H9 (cell line): Measurements from ENCODE around the gene TMEM26. TPM values are rescaled to one million over a fixed set of nuclear protein-coding genes. Genes with fewer than 3 reads are reported as not detected.

Experiments used
- DNase-seq: peaks from one replicate; pipeline ENCODE4 v3.0.0-alpha.2; 2017
- H2AFZ ChIP-seq: one replicate; pipeline ENCODE4 v1.6.1; 2013; ENCODE audit warnings: mild to moderate bottlenecking, low read length, control low read depth, moderate library complexity
- H2AK5ac ChIP-seq: 2 replicates; pipeline ENCODE4 v1.6.1; 2013; ENCODE audit warnings: low read length, control low read depth, mixed read lengths; ENCODE audit not compliant: insufficient read length
- H2BK120ac ChIP-seq: one replicate; pipeline ENCODE4 v1.6.1; 2013; ENCODE audit warnings: low read depth, mild to moderate bottlenecking, low read length, control low read depth, inconsistent platforms; ENCODE audit not compliant: poor library complexity, severe bottlenecking
- H2BK12ac ChIP-seq: 2 replicates; pipeline ENCODE4 v1.6.1; 2013; ENCODE audit warnings: low read length, control low read depth, mixed read lengths, low read depth; ENCODE audit not compliant: insufficient read length
- H2BK15ac ChIP-seq: 2 replicates; pipeline ENCODE4 v1.6.1; 2013; ENCODE audit warnings: low read depth, low read length, control low read depth
- H2BK20ac ChIP-seq: one replicate; pipeline ENCODE4 v1.6.1; 2013; ENCODE audit warnings: low read depth, mild to moderate bottlenecking, low read length, control low read depth, inconsistent platforms; ENCODE audit not compliant: poor library complexity, severe bottlenecking
- H2BK5ac ChIP-seq: 2 replicates; pipeline ENCODE4 v1.6.1; 2013; ENCODE audit warnings: low read length, control low read depth, mixed read lengths; ENCODE audit not compliant: insufficient read length
- H3K14ac ChIP-seq: 2 replicates; pipeline ENCODE4 v1.6.1; 2013; ENCODE audit warnings: low read length, control low read depth; ENCODE audit not compliant: insufficient read depth
- H3K18ac ChIP-seq: 2 replicates; pipeline ENCODE4 v1.6.1; 2013; ENCODE audit warnings: low read depth, mild to moderate bottlenecking, mixed read lengths, low read length, control low read depth; ENCODE audit not compliant: insufficient read length
- H3K23ac ChIP-seq: 2 replicates; pipeline ENCODE4 v1.6.1; 2013; ENCODE audit warnings: low read length, control low read depth, mixed read lengths, low read depth; ENCODE audit not compliant: insufficient read length
- H3K23me2 ChIP-seq: 2 replicates; pipeline ENCODE4 v1.6.1; 2013; ENCODE audit warnings: low read depth, mild to moderate bottlenecking, mixed read lengths, low read length, control low read depth; ENCODE audit not compliant: insufficient read length, poor library complexity, severe bottlenecking
- H3K27ac ChIP-seq: 2 replicates; pipeline ENCODE4 v1.5.1; 2013; ENCODE audit warnings: low read length, control low read depth, mixed read lengths, low read depth; ENCODE audit not compliant: insufficient read length
- H3K27me3 ChIP-seq: 2 replicates; pipeline ENCODE4 v1.6.1; 2013; ENCODE audit warnings: low read length, control low read depth, inconsistent platforms; ENCODE audit not compliant: insufficient read depth
- H3K4ac ChIP-seq: 2 replicates; pipeline ENCODE4 v1.6.1; 2013; ENCODE audit warnings: low read depth, mild to moderate bottlenecking, control low read depth, inconsistent platforms, low read length, moderate library complexity
- H3K4me1 ChIP-seq: 2 replicates; pipeline ENCODE4 v1.6.1; 2013; ENCODE audit warnings: low read length, control low read depth, inconsistent platforms; ENCODE audit not compliant: insufficient read depth
- H3K4me2 ChIP-seq: 2 replicates; pipeline ENCODE4 v1.6.1; 2013; ENCODE audit warnings: low read length, control low read depth, mixed read lengths; ENCODE audit not compliant: insufficient read length, insufficient read depth
- H3K56ac ChIP-seq: 2 replicates; pipeline ENCODE4 v1.6.1; 2013; ENCODE audit warnings: low read depth, mild to moderate bottlenecking, mixed read lengths, low read length, control low read depth; ENCODE audit not compliant: insufficient read length
- H3K79me1 ChIP-seq: 2 replicates; pipeline ENCODE4 v1.6.1; 2013; ENCODE audit warnings: low read depth, mild to moderate bottlenecking, moderate library complexity, low read length, control low read depth, inconsistent platforms; ENCODE audit not compliant: insufficient read depth, poor library complexity, severe bottlenecking
- H3K79me2 ChIP-seq: 2 replicates; pipeline ENCODE4 v1.6.1; 2013; ENCODE audit warnings: low read length, control low read depth, inconsistent platforms; ENCODE audit not compliant: insufficient read depth
- H3K9ac ChIP-seq: 2 replicates; pipeline ENCODE4 v1.6.1; 2013; ENCODE audit warnings: low read length, control low read depth, mixed read lengths; ENCODE audit not compliant: insufficient read length; ENCODE audit errors: extremely low read depth
- H3K9me3 ChIP-seq: one replicate; pipeline ENCODE4 v1.6.1; 2013; ENCODE audit warnings: low read depth, low read length, inconsistent platforms; ENCODE audit not compliant: control insufficient read depth
- H3T11ph ChIP-seq: one replicate; pipeline ENCODE4 v1.6.1; 2013; ENCODE audit warnings: mild to moderate bottlenecking, low read length, control low read depth, inconsistent platforms
- H4K20me1 ChIP-seq: one replicate; pipeline ENCODE4 v1.6.1; 2013; ENCODE audit not compliant: control insufficient read depth, insufficient read length, insufficient read depth
- H4K5ac ChIP-seq: 2 replicates; pipeline ENCODE4 v1.6.1; 2013; ENCODE audit warnings: low read depth, mild to moderate bottlenecking, mixed read lengths, low read length, control low read depth; ENCODE audit not compliant: insufficient read length
- H4K8ac ChIP-seq: replicated peaks from 2 replicates; pipeline ENCODE4 v1.6.1; 2013; ENCODE audit warnings: low read length, control low read depth, mixed read lengths, low read depth; ENCODE audit not compliant: insufficient read length
- H4K91ac ChIP-seq: 2 replicates; pipeline ENCODE4 v1.6.1; 2013; ENCODE audit warnings: low read depth, mild to moderate bottlenecking, moderate library complexity, mixed read lengths, low read length, control low read depth; ENCODE audit not compliant: insufficient read length
- H3K27ac Mint-ChIP-seq, 3 experiments: 2 replicates in 2 of 3; 3 replicates in 1 of 3; pipeline ENCODE4 v1.8.0; 2020 to 2021; ENCODE audit warnings: mixed read lengths in 3 of 3, mild to moderate bottlenecking in 1 of 3, moderate library complexity in 1 of 3
- H3K27me3 Mint-ChIP-seq: 2 replicates; pipeline ENCODE4 v1.8.0; 2021; ENCODE audit warnings: low read depth, mild to moderate bottlenecking, moderate library complexity, mixed read lengths
- H3K36me3 Mint-ChIP-seq, 3 experiments: 2 replicates in 2 of 3; 3 replicates in 1 of 3; pipeline ENCODE4 v1.8.0; 2020 to 2021; ENCODE audit warnings: low read depth in 3 of 3, mixed read lengths in 3 of 3; ENCODE audit not compliant: insufficient read depth in 1 of 3
- H3K4me1 Mint-ChIP-seq, 2 experiments: 2 replicates each; pipeline ENCODE4 v1.8.0; 2020; ENCODE audit warnings: mixed read lengths in 2 of 2
- H3K4me3 Mint-ChIP-seq, 2 experiments: 2 replicates in 1 of 2; 3 replicates in 1 of 2; pipeline ENCODE4 v1.8.0; 2020 to 2021; ENCODE audit warnings: mild to moderate bottlenecking in 2 of 2, mixed read lengths in 2 of 2, moderate library complexity in 1 of 2
- H3K9me3 Mint-ChIP-seq, 2 experiments: 2 replicates in 1 of 2; 3 replicates in 1 of 2; pipeline ENCODE4 v1.8.0; 2020; ENCODE audit warnings: mild to moderate bottlenecking in 2 of 2, mixed read lengths in 2 of 2, moderate library complexity in 1 of 2
- CTCF ChIP-seq: fragments of 200-600 bp; sonication (generic); conservative IDR thresholded peaks from 3 replicates; pipeline ENCODE4 v1.8.0; 2021; ENCODE audit warnings: antibody characterized with exemption, mild to moderate bottlenecking
- total RNA-seq: library from RNA; stranded (reverse); gene quantifications from 2 replicates; pipeline ENCODE4 v1.2.1, GENCODE V29; 2021

The TMEM26 gene
- total RNA-seq, 1 experiment from 2014 or later, result 0.15 TPM

- no peak overlapping the region for H3K4ac ChIP-seq
- peaks cover 32 to 54% of the 10 kb centered on the region in 2 experiments for H3K4me1 Mint-ChIP-seq
- no peak overlapping the region for H3K4me2 ChIP-seq
- no peaks in the 10 kb centered on the region for H3K23me2 ChIP-seq
- no peak overlapping the region for H3K4me3 Mint-ChIP-seq
- no peak overlapping the region for H2AFZ ChIP-seq
- H3K23ac ChIP-seq, result no peak overlapping the region
- no peak overlapping the region for H3K18ac ChIP-seq
- peaks cover 0 to 17% (median 6%) of the 10 kb centered on the region in 3 experiments; a peak in 5 of 7 replicates for H3K36me3 Mint-ChIP-seq
- no peak overlapping the region for H3K9ac ChIP-seq
- H2BK20ac ChIP-seq, result no peak overlapping the region
- no peak overlapping the region for H2BK15ac ChIP-seq
- no peak for TF ChIP-seq CTCF
- H3K27ac ChIP-seq, result no peak overlapping the region
- no peaks in the 10 kb centered on the region; the same call in 1 of the 2 replicates for H3K4me1 ChIP-seq
- H3K9me3 Mint-ChIP-seq, result peaks cover 3% of the 10 kb centered on the region in 2 experiments; a peak in 3 of 5 replicates
- no peak overlapping the region for H4K8ac ChIP-seq
- H3K27ac Mint-ChIP-seq, result no peak overlapping the region
- no peak overlapping the region for H2BK120ac ChIP-seq
- no peaks in the 10 kb centered on the region for H3K9me3 ChIP-seq
- H4K5ac ChIP-seq, result no peak overlapping the region
- no peak overlapping the region for H3K56ac ChIP-seq
- no peaks in the 10 kb centered on the region for H3K79me1 ChIP-seq
- H3T11ph ChIP-seq, result no peak overlapping the region
- H3K27me3 Mint-ChIP-seq, result no peaks in the 10 kb centered on the region
- H4K20me1 ChIP-seq, result no peaks in the 10 kb centered on the region
- no peak overlapping the region for H2AK5ac ChIP-seq
- H2BK5ac ChIP-seq, result no peak overlapping the region
- H4K91ac ChIP-seq, result no peak overlapping the region
- H3K14ac ChIP-seq, result no peak overlapping the region
- no peaks in the 10 kb centered on the region for H3K79me2 ChIP-seq
- H3K27me3 ChIP-seq, result no peaks in the 10 kb centered on the region
- no peak overlapping the region for H2BK12ac ChIP-seq
- DNase-seq, result no peak
Measured at GRCh38 chr10:61415824-61416223, 37.4 kb downstream of the TMEM26 start.
